H1 (cell line): Measurements from ENCODE around the gene STAT1. TPM values are rescaled to one million over a fixed set of nuclear protein-coding genes. Genes with fewer than 3 reads are reported as not detected.

Experiments
- CTCF ChIA-PET: fragments of 300-600 bp; sonication (Branson Sonifier 250); formaldehyde crosslinking; loops from one replicate; lab custom pipeline; 2021; ENCODE audit not compliant: partially characterized antibody; lab: Charles Lee
- POLR2A ChIA-PET: fragments of 300-600 bp; sonication (Branson Sonifier 250); formaldehyde crosslinking; loops from one replicate; lab custom pipeline; 2021; ENCODE audit warnings: inconsistent platforms; ENCODE audit not compliant: partially characterized antibody; lab: Charles Lee
- DNase-seq, 2 experiments: peaks; one replicate each; pipeline versions ENCODE4 v3.0.0 to v3.0.0-alpha.2; 2010 to 2022; ENCODE audit warnings: low spot score in 2 of 2, low read depth in 1 of 2, mixed read lengths in 1 of 2
- FAIRE-seq: peaks from 2 replicates; lab custom pipeline; 2011; peaks lifted over from hg19 to GRCh38; lab: Jason Lieb, UNC
- H2AFZ ChIP-seq: 2 replicates; pipeline ENCODE4 v1.8.1; 2012; ENCODE audit warnings: low read length, inconsistent platforms
- H2AK5ac ChIP-seq: 2 replicates; pipeline ENCODE4 v1.6.1; 2013; ENCODE audit warnings: low read depth, low read length
- H2BK120ac ChIP-seq: replicated peaks from 2 replicates; pipeline ENCODE3; 2013; ENCODE audit warnings: low read depth, low read length, inconsistent platforms
- H2BK12ac ChIP-seq: 2 replicates; pipeline ENCODE4 v1.6.1; 2013; ENCODE audit warnings: low read depth, low read length
- H2BK15ac ChIP-seq: 2 replicates; pipeline ENCODE4 v1.6.1; 2013; ENCODE audit warnings: low read length
- H2BK20ac ChIP-seq: 2 replicates; pipeline ENCODE4 v1.6.1; 2013; ENCODE audit warnings: low read length
- H2BK5ac ChIP-seq: 2 replicates; pipeline ENCODE4 v1.6.1; 2013; ENCODE audit warnings: low read depth, low read length
- H3K14ac ChIP-seq: 2 replicates; pipeline ENCODE4 v1.6.1; 2013; ENCODE audit warnings: inconsistent platforms; ENCODE audit not compliant: insufficient read length
- H3K18ac ChIP-seq: 2 replicates; pipeline ENCODE4 v1.6.1; 2013; ENCODE audit warnings: low read length; ENCODE audit errors: extremely low read depth
- H3K23ac ChIP-seq: 2 replicates; pipeline ENCODE4 v1.6.1; 2013; ENCODE audit warnings: inconsistent platforms; ENCODE audit not compliant: insufficient read length
- H3K23me2 ChIP-seq: 2 replicates; pipeline ENCODE4 v1.6.1; 2013; ENCODE audit warnings: low read depth, low read length
- H3K27ac ChIP-seq: 2 replicates; pipeline ENCODE4 v1.6.1; 2011; ENCODE audit warnings: low read depth, low read length, inconsistent platforms
- H3K27me3 ChIP-seq, 4 experiments: replicated peaks in 1 of 4; 1 replicate in 1 of 4; 2 replicates in 3 of 4; pipeline versions ENCODE4 v1.6.1 to v1.8.1; 2011 to 2013; ENCODE audit warnings: low read length in 3 of 4, mild to moderate bottlenecking in 3 of 4, inconsistent platforms in 2 of 4, mixed read lengths in 2 of 4, moderate library complexity in 1 of 4; ENCODE audit not compliant: control insufficient read depth in 3 of 4, insufficient read depth in 3 of 4; ENCODE audit errors: extremely low read depth in 1 of 4
- H3K36me3 ChIP-seq, 4 experiments: 2 replicates each; pipeline versions ENCODE4 v1.6.1 to v1.8.1; 2011 to 2013; ENCODE audit warnings: mild to moderate bottlenecking in 4 of 4, low read length in 3 of 4, moderate library complexity in 2 of 4, control low read depth in 1 of 4, inconsistent platforms in 1 of 4; ENCODE audit not compliant: insufficient read depth in 4 of 4, control insufficient read depth in 2 of 4
- H3K4ac ChIP-seq: replicated peaks from 2 replicates; pipeline ENCODE3; 2013; ENCODE audit warnings: low read length, low read depth, mixed read lengths, inconsistent platforms; ENCODE audit not compliant: insufficient read length
- H3K4me1 ChIP-seq, 4 experiments: replicated peaks in 1 of 4; 1 replicate in 1 of 4; 2 replicates in 3 of 4; pipeline versions ENCODE4 v1.6.1 to v1.8.1; 2011 to 2013; ENCODE audit warnings: low read length in 3 of 4, inconsistent platforms in 2 of 4, mixed read lengths in 1 of 4; ENCODE audit not compliant: insufficient read depth in 4 of 4, control insufficient read depth in 3 of 4
- H3K4me2 ChIP-seq, 2 experiments: 2 replicates each; pipeline versions ENCODE4 v1.6.1 to v1.8.1; 2011 to 2013; ENCODE audit warnings: low read depth in 2 of 2, low read length in 2 of 2, control low read depth in 1 of 2, inconsistent platforms in 1 of 2, mild to moderate bottlenecking in 1 of 2; ENCODE audit not compliant: insufficient read depth in 1 of 2
- H3K4me3 ChIP-seq, 4 experiments: fragments of 200-600, 300-600 bp in 1 of 4; sonication (generic), shearing (Covaris generic), sonication (Bioruptor Twin) in 1 of 4; 2 replicates each; pipeline versions ENCODE4 v1.5.1 to v1.8.1; 2011 to 2016; ENCODE audit warnings: low read length in 4 of 4, low read depth in 3 of 4, control low read depth in 2 of 4, inconsistent platforms in 2 of 4, mild to moderate bottlenecking in 2 of 4, mixed read lengths in 1 of 4, moderate library complexity in 1 of 4; ENCODE audit not compliant: insufficient read depth in 2 of 4; ENCODE audit errors: extremely low read depth in 1 of 4
- H3K56ac ChIP-seq: replicated peaks from 2 replicates; pipeline ENCODE3; 2013; ENCODE audit warnings: low read depth, mild to moderate bottlenecking, mixed read lengths, low read length, inconsistent platforms; ENCODE audit not compliant: insufficient read length
- H3K79me1 ChIP-seq: 2 replicates; pipeline ENCODE4 v1.6.1; 2013; ENCODE audit warnings: low read depth, low read length, control low read depth
- H3K79me2 ChIP-seq, 2 experiments: 2 replicates each; pipeline versions ENCODE4 v1.6.1 to v1.8.1; 2012 to 2013; ENCODE audit warnings: low read length in 2 of 2, mild to moderate bottlenecking in 2 of 2, inconsistent platforms in 1 of 2; ENCODE audit not compliant: insufficient read depth in 2 of 2, control insufficient read depth in 1 of 2
- H3K9ac ChIP-seq, 4 experiments: replicated peaks in 1 of 4; 1 replicate in 1 of 4; 2 replicates in 3 of 4; pipeline versions ENCODE4 v1.6.1 to v1.8.1; 2011 to 2013; ENCODE audit warnings: low read depth in 3 of 4, low read length in 3 of 4, control low read depth in 2 of 4, mild to moderate bottlenecking in 2 of 4, moderate library complexity in 2 of 4, inconsistent platforms in 1 of 4; ENCODE audit errors: extremely low read depth in 1 of 4
- H3K9me3 ChIP-seq, 2 experiments: 2 replicates each; pipeline versions ENCODE4 v1.6.1 to v1.8.1; 2012 to 2013; ENCODE audit warnings: mild to moderate bottlenecking in 2 of 2, moderate library complexity in 2 of 2, control low read depth in 1 of 2, inconsistent platforms in 1 of 2, low read depth in 1 of 2, low read length in 1 of 2, mixed read lengths in 1 of 2; ENCODE audit not compliant: insufficient read depth in 2 of 2
- H4K20me1 ChIP-seq, 2 experiments: replicated peaks in 1 of 2; 2 replicates each; pipeline versions ENCODE3 to v1.8.1; 2011 to 2013; ENCODE audit warnings: inconsistent platforms in 2 of 2, low read length in 2 of 2, mild to moderate bottlenecking in 1 of 2; ENCODE audit not compliant: insufficient read depth in 2 of 2, control insufficient read depth in 1 of 2
- H4K5ac ChIP-seq: 2 replicates; pipeline ENCODE4 v1.6.1; 2013; ENCODE audit warnings: low read length, low read depth, mixed read lengths, inconsistent platforms; ENCODE audit not compliant: insufficient read length
- H4K8ac ChIP-seq: 2 replicates; pipeline ENCODE4 v1.8.0; 2013; ENCODE audit warnings: mild to moderate bottlenecking, moderate library complexity, low read length, inconsistent platforms; ENCODE audit not compliant: insufficient read depth; ENCODE audit errors: extremely low read depth
- H4K91ac ChIP-seq: replicated peaks from 2 replicates; pipeline ENCODE3; 2013; ENCODE audit warnings: low read length, mixed read lengths, inconsistent platforms; ENCODE audit not compliant: insufficient read length
- ATF3 ChIP-seq: IDR thresholded peaks from 2 replicates; pipeline ENCODE4 v1.6.1; 2011; ENCODE audit warnings: low read depth, mild to moderate bottlenecking, low read length; ENCODE audit not compliant: insufficient read depth
- BACH1 ChIP-seq: IDR thresholded peaks from 2 replicates; pipeline ENCODE4 v1.6.1; 2012; ENCODE audit warnings: low read length, improper control_type of control experiment
- FOSL1 ChIP-seq: IDR thresholded peaks from 2 replicates; pipeline ENCODE4 v1.6.1; 2011; ENCODE audit warnings: mild to moderate bottlenecking, low read depth, low read length, moderate library complexity; ENCODE audit not compliant: insufficient read depth
- GABPA ChIP-seq: IDR thresholded peaks from 2 replicates; pipeline ENCODE4 v1.6.1; 2011; ENCODE audit warnings: mild to moderate bottlenecking, low read length, moderate library complexity, borderline replicate concordance; ENCODE audit not compliant: insufficient read depth
- KDM5A ChIP-seq: fragments of 200-600 bp; IDR thresholded peaks from 2 replicates; pipeline ENCODE4 v1.7.1; 2012; ENCODE audit warnings: mild to moderate bottlenecking, low read length, inconsistent platforms, mixed read lengths
- MAFK ChIP-seq: IDR thresholded peaks from 2 replicates; pipeline ENCODE4 v1.6.1; 2012; ENCODE audit warnings: low read depth, mild to moderate bottlenecking, improper control_type of control experiment, low read length
- POLR2AphosphoS5 ChIP-seq: IDR thresholded peaks from 2 replicates; pipeline ENCODE4 v1.6.1; 2011; ENCODE audit warnings: low read depth, low read length
- POU5F1 ChIP-seq: IDR thresholded peaks from 2 replicates; pipeline ENCODE4 v1.6.1; 2011; ENCODE audit warnings: low read depth, mild to moderate bottlenecking, low read length, moderate library complexity
- RAD21 ChIP-seq, 2 experiments: IDR thresholded peaks in 1 of 2; conservative IDR thresholded peaks in 1 of 2; 2 replicates each; pipeline ENCODE4 v1.6.1; 2011; ENCODE audit warnings: low read depth in 2 of 2, low read length in 2 of 2, improper control_type of control experiment in 1 of 2, inconsistent platforms in 1 of 2, mild to moderate bottlenecking in 1 of 2, moderate library complexity in 1 of 2
- RXRA ChIP-seq: IDR thresholded peaks from 2 replicates; pipeline ENCODE4 v1.6.1; 2011; ENCODE audit warnings: low read depth, mild to moderate bottlenecking, low read length, moderate library complexity; ENCODE audit not compliant: insufficient read depth
- SIRT6 ChIP-seq: IDR thresholded peaks from one replicate; pipeline ENCODE4 v1.7.1; 2012; ENCODE audit warnings: low read length, inconsistent platforms
- SP1 ChIP-seq: IDR thresholded peaks from 2 replicates; pipeline ENCODE4 v1.6.1; 2011; ENCODE audit warnings: low read depth, low read length
- TAF7 ChIP-seq: optimal IDR thresholded peaks from 2 replicates; pipeline ENCODE3; 2011; ENCODE audit warnings: low read depth, mild to moderate bottlenecking, inconsistent platforms, low read length, moderate library complexity, borderline replicate concordance
- TBP ChIP-seq: IDR thresholded peaks from 2 replicates; pipeline ENCODE4 v1.6.1; 2011; ENCODE audit warnings: low read depth, low read length, improper control_type of control experiment
- YY1 ChIP-seq: IDR thresholded peaks from 2 replicates; pipeline ENCODE4 v1.6.1; 2011; ENCODE audit warnings: low read depth, mild to moderate bottlenecking, low read length
- WGBS, 2 experiments: shearing (Covaris generic) in 1 of 2; methylation state at CpG; one replicate each; pipeline versions ENCODE4 v1.1.6 to v1.1.7; 2013 to 2015; ENCODE audit warnings: low lambda C conversion rate in 2 of 2, mixed read lengths in 2 of 2, inconsistent platforms in 1 of 2, low coverage in 1 of 2, missing lambda C conversion rate in 1 of 2; ENCODE audit not compliant: insufficient replicate concordance in 2 of 2, insufficient coverage in 1 of 2, insufficient read length in 1 of 2; ENCODE audit errors: extremely low coverage in 1 of 2, missing lambda C conversion rate in 1 of 2; 5-methylcytosine and 5-hydroxymethylcytosine counted together
- polyA plus RNA-seq, 7 experiments: library from polyadenylated mRNA; depleted of rRNA in 3 of 7; stranded (reverse) in 5 of 7; unstranded in 2 of 7; fragments of >200 nt in 5 of 7; fragments of 200-250 nt in 2 of 7; gene quantifications; 1 replicate in 5 of 7; 2 replicates in 1 of 7; 4 replicates in 1 of 7; pipeline versions ENCODE4 v1.2.1 to v1.2.3, GENCODE V29; 2011 to 2013; ENCODE audit warnings: missing spikeins in 2 of 7, mixed read lengths in 2 of 7
- total RNA-seq: library from RNA; stranded (reverse); fragmentation: NEBNext Ultra II Directional; extraction: Animal tissue kit (Norgen Biotek cat#: 25700); gene quantifications from 2 replicates; pipeline ENCODE4 v1.2.1, GENCODE V29; 2021

The STAT1 gene
- total and polyA plus RNA-seq, 2 of the 8 experiments (the other 6 are each of a cell fraction or from before 2014, with no cell fraction given) = 20.3 to 43.0 TPM

GRCh38 chr2:190953257-190953656 lies 60.7 kb downstream of the STAT1 start:
- Histone ChIP-seq H3K27me3 (no peaks in the 10 kb centered on the region), H3K9me3 (no peaks in the 10 kb centered on the region), H3K79me2 (no peaks in the 10 kb centered on the region), H3K36me3 (no peaks in the 10 kb centered on the region), H2BK5ac (no peak overlapping the region), H3K56ac (no peak overlapping the region), H4K8ac (no peak overlapping the region), H2AK5ac (no peak overlapping the region), H4K91ac (no peak overlapping the region), H2BK120ac (no peak overlapping the region), H2BK12ac (no peak overlapping the region), H4K5ac (no peak overlapping the region), H3K27ac (no peak overlapping the region), H3K23ac (no peak overlapping the region), H2BK15ac (no peak overlapping the region), H2AFZ (no peak overlapping the region), H2BK20ac (no peak overlapping the region), H3K4me2 (no peak overlapping the region), H3K9ac (no peak overlapping the region), H3K4ac (no peak overlapping the region), H3K79me1 (no peaks in the 10 kb centered on the region), H3K23me2 (no peaks in the 10 kb centered on the region), H3K4me1 (peaks cover 0 to 3% (median 0%) of the 10 kb centered on the region in 4 experiments; a peak in 1 of 7 replicates), H3K14ac (no peak overlapping the region), H4K20me1 (no peaks in the 10 kb centered on the region), H3K4me3 (no peak overlapping the region), H3K18ac (no peak overlapping the region)
- POLR2A ChIA-PET = no interaction called here
- CTCF ChIA-PET = interaction anchor here (1.2 kb wide), 1 partner anchor 14 kb away, joined by 3 read pairs; no protein-coding TSS in a partner anchor
- no peak for DNase-seq
- no peak for FAIRE-seq
- WGBS, 2 experiments = 78% methylated on average over 4 of the region's 4 CpGs; no CpG with 5 or more reads in 1 of the 2 experiments
- no peak for TF ChIP-seq TAF7
- TF ChIP-seq BACH1 = no peak
- TF ChIP-seq GABPA = no peak
- TF ChIP-seq SP1 = no peak
- no peak for TF ChIP-seq TBP
- TF ChIP-seq KDM5A = no peak
- TF ChIP-seq POLR2AphosphoS5 = no peak
- no peak for TF ChIP-seq RAD21 (IDR thresholded peaks at IDR 0.05 in 1 of 2, conservative IDR thresholded peaks at IDR 0.05 in 1 of 2; ENCODE audit: low read depth in 2 of 2, low read length in 2 of 2)
- no peak for TF ChIP-seq YY1
- no peak for TF ChIP-seq ATF3
- no peak for TF ChIP-seq POU5F1
- TF ChIP-seq MAFK = no peak
- TF ChIP-seq SIRT6 = no peak
- TF ChIP-seq FOSL1 = no peak
- TF ChIP-seq RXRA = no peak
